Activated naive CD4-positive, alpha-beta T cell treated with anti-CD3 and anti-CD28 coated beads for 36 hours (primary cell): ENCODE measurements around the gene PCLAF. TPM values are rescaled to one million over a fixed set of nuclear protein-coding genes. Genes with fewer than 3 reads are reported as not detected.
"Not testable (repeated sequence)": the region's sequence is repeated elsewhere in the genome, so short reads cannot be mapped to it uniquely, and the experiment has no call there.

ENCODE experiments used
- CTCF ChIA-PET: fragments of 350-600 bp; sonication (Branson Sonifier 250); formaldehyde crosslinking; loops from one replicate; lab custom pipeline; 2021; ENCODE audit warnings: antibody characterized with exemption; lab: Charles Lee
- DNase-seq: peaks from one replicate; pipeline ENCODE4 v3.0.0-alpha.2; 2020
- H3K27ac Mint-ChIP-seq: one replicate; pipeline ENCODE4 v1.8.0; 2021; ENCODE audit warnings: mild to moderate bottlenecking, mixed read lengths
- H3K27me3 Mint-ChIP-seq: one replicate; pipeline ENCODE4 v1.8.0; 2021; ENCODE audit warnings: low read depth, mixed read lengths
- H3K36me3 Mint-ChIP-seq: one replicate; pipeline ENCODE4 v1.8.0; 2021; ENCODE audit warnings: low read depth, mixed read lengths
- H3K4me1 Mint-ChIP-seq: one replicate; pipeline ENCODE4 v1.8.0; 2021; ENCODE audit warnings: low read depth, mixed read lengths
- H3K4me3 Mint-ChIP-seq: one replicate; pipeline ENCODE4 v1.8.0; 2021; ENCODE audit warnings: mild to moderate bottlenecking, moderate library complexity, mixed read lengths
- H3K9me3 Mint-ChIP-seq: one replicate; pipeline ENCODE4 v1.8.0; 2021; ENCODE audit warnings: mixed read lengths
- intact Hi-C: fragments of 100-400 bp; cut with micrococcal nuclease; formaldehyde crosslinking; loops from one replicate; pipeline ENCODE4 v1.15.1; 2023
- total RNA-seq, 2 experiments: library from RNA; stranded (reverse); gene quantifications; one replicate each; pipeline ENCODE4 v1.2.3, GENCODE V29; 2021

The PCLAF gene
- total RNA-seq, 2 experiments from 2014 or later: 117 to 118 TPM

DNA sequence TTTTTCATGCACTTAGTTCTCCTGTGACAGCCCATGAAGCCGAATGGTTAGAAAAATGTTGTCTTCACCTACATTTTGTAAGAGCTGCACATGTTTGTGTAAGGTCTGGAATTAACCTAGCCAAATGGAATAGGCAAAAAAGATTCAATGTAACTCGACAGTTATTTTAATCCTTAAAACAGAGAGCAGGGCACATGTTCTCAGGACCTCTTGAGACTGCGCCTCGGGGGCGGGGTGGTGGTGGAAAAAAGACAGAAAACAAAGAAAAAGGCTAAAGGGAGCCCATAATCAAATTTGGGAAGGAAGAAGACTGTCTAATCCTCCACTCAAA, 24.6 kb downstream of the PCLAF start:
- peaks cover 4% of the 10 kb centered on the region for H3K36me3 Mint-ChIP-seq
- peaks cover 17% of the 10 kb centered on the region for H3K4me1 Mint-ChIP-seq
- CTCF ChIA-PET: interaction anchor here (0.6 kb wide), 1 partner anchor 36 kb away, joined by 3 read pairs; no protein-coding TSS in a partner anchor
- no peaks in the 10 kb centered on the region for H3K9me3 Mint-ChIP-seq
- no peak for DNase-seq
- H3K4me3 Mint-ChIP-seq: peak overlapping the region; percentile 89
- intact Hi-C loops: loop anchor here (1.0 to 10.0 kb wide), 5 partner anchors 25 to 262 kb away; partner anchors contain the start of genes CIAO2A, PCLAF, PPIB and SNX1
- no peaks in the 10 kb centered on the region for H3K27me3 Mint-ChIP-seq
- H3K27ac Mint-ChIP-seq: no peak overlapping the region

DNA sequence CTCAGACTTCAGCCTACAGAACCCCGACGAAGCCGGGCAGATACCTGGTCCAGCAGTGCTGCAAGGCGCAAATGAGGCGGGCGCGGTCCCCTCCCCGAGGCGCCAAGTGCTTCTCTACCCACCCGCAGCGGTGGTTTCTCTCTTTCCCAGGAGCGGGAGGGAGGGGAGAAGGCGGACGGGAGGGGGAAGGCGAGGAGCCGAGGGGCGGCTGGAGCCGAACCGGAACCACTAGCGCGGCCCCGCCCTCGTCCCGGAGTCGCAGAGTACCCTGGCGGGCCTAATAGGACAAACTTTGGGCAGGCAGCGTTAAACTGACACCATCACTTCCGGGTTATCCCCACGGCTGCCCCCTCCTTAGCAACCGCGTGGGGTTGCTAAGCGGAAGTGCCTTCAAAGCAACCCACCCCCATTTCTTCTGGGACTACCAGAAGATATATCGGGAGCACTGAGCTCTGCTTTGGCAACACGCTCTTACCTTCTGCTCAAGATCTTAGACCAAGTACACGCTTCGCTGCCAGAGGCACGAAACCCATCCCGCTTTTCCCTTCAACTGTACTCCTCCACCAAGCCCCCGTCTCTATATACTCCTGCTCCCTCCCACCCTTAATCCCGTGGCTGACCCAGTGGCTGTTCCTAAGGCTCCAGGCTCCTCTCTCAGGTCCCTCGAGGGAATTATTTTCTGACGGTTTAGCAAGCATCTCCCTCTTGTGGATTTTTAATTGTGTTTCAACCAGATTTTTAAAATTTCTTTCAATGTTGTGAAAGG, 25.1 kb downstream of the PCLAF start, which contains the start of gene CSNK1G1:
Gene CSNK1G1, minus strand, starts transcription at position 230 of the 766 bp plus-strand sequence. CDS start 55,674 bp downstream, outside the sequence.
- Mint-ChIP-seq H3K27ac (peak within 1 kb of the TSS; percentile 74), H3K27me3 (no peaks in the 10 kb centered on the region), H3K9me3 (no peaks in the 10 kb centered on the region), H3K4me3 (peak within 1 kb of the TSS; percentile 89), H3K36me3 (peaks cover 2% of the 10 kb centered on the region), H3K4me1 (peaks cover 17% of the 10 kb centered on the region)
- intact Hi-C loops: loop anchor here (1.0 to 10.0 kb wide), 5 partner anchors 25 to 261 kb away; partner anchors contain the start of genes CIAO2A, PCLAF, PPIB and SNX1
- DNase-seq: peak; percentile 88
- CTCF ChIA-PET: interaction anchor here (0.6 kb wide), 1 partner anchor 35 kb away, joined by 3 read pairs; no protein-coding TSS in a partner anchor

DNA sequence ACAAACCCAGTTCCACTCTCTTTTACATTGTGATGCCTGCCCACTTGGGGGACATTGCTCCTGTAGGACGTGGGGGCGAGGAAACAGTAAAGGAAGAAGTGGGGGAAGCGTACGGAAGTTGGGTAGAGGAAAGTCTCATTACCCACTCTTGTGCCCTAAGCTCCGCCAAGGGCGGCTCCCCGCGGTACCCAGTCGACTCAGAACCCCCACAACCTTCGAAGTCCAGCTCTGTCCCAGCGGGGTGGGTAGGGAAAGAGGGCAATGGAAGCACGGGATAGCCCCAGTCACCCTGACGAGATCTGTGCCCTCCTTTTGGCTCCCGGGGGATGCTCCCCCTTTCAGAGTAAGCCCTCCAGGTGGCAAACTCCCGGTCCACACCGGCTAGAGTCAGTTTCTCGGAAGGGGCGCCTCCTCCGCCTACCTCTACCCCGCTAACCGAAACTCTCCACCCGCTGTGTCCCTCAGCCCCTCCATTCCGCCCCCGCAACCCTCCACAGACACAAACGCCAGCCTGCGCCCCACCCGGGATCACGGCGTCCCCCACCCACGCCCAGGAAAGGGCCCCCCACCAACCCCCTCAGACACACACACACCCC, 25.8 kb downstream of the PCLAF start:
- no peaks in the 10 kb centered on the region for H3K9me3 Mint-ChIP-seq
- H3K4me1 Mint-ChIP-seq: peaks cover 17% of the 10 kb centered on the region
- peak overlapping the region; percentile 74 for H3K27ac Mint-ChIP-seq
- CTCF ChIA-PET: no interaction called here
- DNase-seq: peak; percentile 32
- intact Hi-C loops: loop anchor here (10.0 kb wide), 1 partner anchor 261 kb away; the partner anchor contains the start of genes CIAO2A and SNX1
- H3K4me3 Mint-ChIP-seq: peak overlapping the region; percentile 89
- no peaks in the 10 kb centered on the region for H3K27me3 Mint-ChIP-seq
- no peaks in the 10 kb centered on the region for H3K36me3 Mint-ChIP-seq

DNA sequence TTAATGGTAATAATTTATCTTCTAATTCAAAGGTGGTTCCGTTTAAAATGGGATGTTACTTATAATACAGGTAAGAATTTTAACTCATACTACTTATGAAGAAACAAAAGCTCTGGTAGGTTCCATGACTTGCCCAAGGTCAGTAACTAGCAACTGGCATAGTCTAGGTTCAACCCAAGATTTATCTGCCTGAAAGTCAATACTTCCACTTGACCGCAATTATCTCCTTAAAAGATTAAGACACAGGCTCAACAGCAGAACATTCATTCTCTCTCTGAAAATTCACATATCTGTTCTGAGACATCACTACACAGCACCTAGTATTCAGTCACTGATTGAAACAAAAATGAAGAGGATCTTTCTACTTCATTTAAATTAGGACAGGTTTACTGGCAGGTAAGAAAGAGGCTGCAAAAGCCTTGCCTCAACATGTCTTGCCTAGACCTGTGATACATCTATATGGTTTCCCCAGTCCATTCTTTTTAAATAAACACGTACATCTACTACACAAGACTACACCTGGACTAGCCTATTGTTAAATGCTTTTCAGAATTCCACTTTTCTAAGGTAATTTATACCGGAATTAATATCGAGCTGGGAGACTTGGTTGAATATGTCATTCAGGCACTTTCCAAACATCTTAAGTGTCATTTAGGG, 26.4 kb downstream of the PCLAF start:
- Mint-ChIP-seq H3K4me3 (peak overlapping the region; percentile 89), H3K4me1 (peaks cover 17% of the 10 kb centered on the region), H3K27me3 (no peaks in the 10 kb centered on the region), H3K27ac (peak overlapping the region; percentile 74), H3K9me3 (no peaks in the 10 kb centered on the region), H3K36me3 (no peaks in the 10 kb centered on the region)
- no peak for DNase-seq
- CTCF ChIA-PET: no interaction called here
- intact Hi-C loops: loop anchor here (10.0 kb wide), 1 partner anchor 260 kb away; the partner anchor contains the start of genes CIAO2A and SNX1

- intact Hi-C loops: loop anchor here (10.0 kb wide), 1 partner anchor 256 kb away; the partner anchor contains the start of genes CIAO2A and SNX1
- Mint-ChIP-seq H3K27ac (no peak overlapping the region), H3K27me3 (no peaks in the 10 kb centered on the region), H3K4me3 (no peak overlapping the region), H3K36me3 (peaks cover 6% of the 10 kb centered on the region), H3K4me1 (peaks cover 17% of the 10 kb centered on the region), H3K9me3 (no peaks in the 10 kb centered on the region)
- DNase-seq: no peak
- CTCF ChIA-PET: interaction anchor here (1.0 kb wide), 1 partner anchor 90 kb away, joined by 3 read pairs; no protein-coding TSS in a partner anchor
Measured at GRCh38 chr15:64351265-64351664, 30.0 kb downstream of the PCLAF start.

DNA sequence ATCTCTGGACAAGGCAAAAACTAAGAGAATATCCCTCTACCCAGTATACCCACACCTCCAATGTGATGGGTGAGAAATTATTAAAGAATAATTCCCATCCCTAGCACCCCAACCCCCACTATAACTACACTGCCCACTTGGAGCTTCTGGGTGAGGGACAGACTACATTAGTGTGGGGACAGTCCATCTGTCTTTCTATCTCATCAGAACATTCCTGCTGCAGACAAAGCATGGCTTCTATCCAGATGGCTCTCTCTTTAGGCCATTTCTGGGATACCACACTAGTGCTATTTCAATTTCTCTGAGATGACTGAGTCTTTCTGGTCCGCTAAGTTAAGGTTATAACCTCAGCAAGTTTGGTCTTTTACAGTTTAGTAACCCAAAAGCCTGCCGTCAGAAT, 31.9 kb downstream of the PCLAF start:
- no peaks in the 10 kb centered on the region for H3K9me3 Mint-ChIP-seq
- intact Hi-C loops: no loop called here
- no peak overlapping the region for H3K27ac Mint-ChIP-seq
- H3K36me3 Mint-ChIP-seq: peaks cover 6% of the 10 kb centered on the region
- H3K27me3 Mint-ChIP-seq: no peaks in the 10 kb centered on the region
- CTCF ChIA-PET: interaction anchor here (0.8 to 0.9 kb wide), 2 partner anchors 10 to 304 kb away, joined by 3 to 5 read pairs; no protein-coding TSS in a partner anchor
- no peak for DNase-seq
- H3K4me3 Mint-ChIP-seq: no peak overlapping the region
- H3K4me1 Mint-ChIP-seq: peaks cover 14% of the 10 kb centered on the region

DNA sequence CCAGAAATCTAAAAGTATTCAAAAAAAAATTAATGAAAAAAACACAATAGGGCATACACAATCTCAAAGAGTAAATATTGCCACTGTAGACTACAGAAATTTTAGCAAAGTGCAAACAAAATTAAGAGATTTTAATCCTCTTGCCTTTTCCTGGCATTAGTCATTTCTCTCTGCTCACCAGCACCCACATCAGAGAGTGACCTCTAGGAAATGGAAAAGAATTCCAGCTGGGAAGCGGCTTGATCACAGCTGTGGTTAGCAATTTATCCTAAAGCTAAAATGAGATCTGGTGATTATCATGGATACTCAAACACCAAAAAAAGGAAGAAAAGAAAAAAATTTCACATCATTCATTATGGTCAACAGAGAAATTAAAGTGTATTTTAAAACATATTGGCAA, 32.8 kb downstream of the PCLAF start:
- CTCF ChIA-PET: no interaction called here
- Mint-ChIP-seq H3K4me3 (no peak overlapping the region), H3K27me3 (no peaks in the 10 kb centered on the region), H3K27ac (no peak overlapping the region), H3K9me3 (no peaks in the 10 kb centered on the region), H3K4me1 (peaks cover 15% of the 10 kb centered on the region), H3K36me3 (peaks cover 6% of the 10 kb centered on the region)
- DNase-seq: no peak
- intact Hi-C loops: no loop called here

DNA sequence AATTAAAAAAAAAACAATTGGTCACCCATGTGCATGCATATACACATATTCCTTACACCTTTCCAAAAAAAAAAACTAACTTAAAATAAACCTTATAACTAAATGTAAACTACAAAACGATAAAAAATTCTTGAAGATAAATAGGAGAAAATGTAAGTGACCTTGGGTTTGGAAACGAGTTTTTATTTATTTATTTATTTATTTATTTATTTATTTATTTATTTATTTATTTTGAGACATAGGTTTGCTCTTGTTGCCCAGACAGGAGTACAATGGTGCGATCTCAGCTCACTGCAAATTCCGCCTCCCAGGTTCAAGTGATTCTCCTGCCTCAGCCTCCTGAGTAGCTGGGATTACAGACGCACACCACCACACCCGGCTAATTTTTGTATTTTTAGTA, 35.0 kb downstream of the PCLAF start:
- H3K4me1 Mint-ChIP-seq: peaks cover 19% of the 10 kb centered on the region
- H3K4me3 Mint-ChIP-seq, H3K27me3 Mint-ChIP-seq, H3K9me3 Mint-ChIP-seq, intact Hi-C loops, H3K27ac Mint-ChIP-seq, CTCF ChIA-PET, H3K36me3 Mint-ChIP-seq, DNase-seq: not testable (repeated sequence)

- Mint-ChIP-seq H3K4me1 (peaks cover 19% of the 10 kb centered on the region), H3K27me3 (no peaks in the 10 kb centered on the region)
Measured at GRCh38 chr15:64344651-64345294, 36.5 kb downstream of the PCLAF start.

DNA sequence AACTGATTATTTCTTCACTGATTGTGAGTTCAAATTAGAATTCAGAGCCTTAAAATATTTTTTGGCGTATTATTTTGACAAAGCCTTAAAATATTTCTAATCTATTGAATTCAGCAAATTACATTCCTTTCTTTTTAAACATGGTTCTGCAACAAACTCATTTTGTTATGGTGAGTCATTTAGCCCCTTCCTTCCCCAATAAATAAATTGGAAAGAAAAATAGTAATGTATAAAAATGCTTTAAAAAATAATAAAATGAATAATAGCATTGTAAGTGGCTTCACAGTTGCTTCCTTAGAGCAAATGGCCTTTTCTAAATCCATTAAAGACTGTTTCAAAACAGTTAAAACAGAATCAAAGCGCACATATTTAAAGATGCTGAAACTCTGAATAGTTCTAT, 37.4 kb downstream of the PCLAF start:
- intact Hi-C loops: no loop called here
- no peak for DNase-seq
- Mint-ChIP-seq H3K4me3 (no peak overlapping the region), H3K27me3 (no peaks in the 10 kb centered on the region), H3K4me1 (peaks cover 17% of the 10 kb centered on the region), H3K36me3 (peaks cover 6% of the 10 kb centered on the region), H3K9me3 (no peaks in the 10 kb centered on the region), H3K27ac (no peak overlapping the region)
- CTCF ChIA-PET: no interaction called here

More at GRCh38 chr15:64344651-64345294, 36.5 kb downstream of the PCLAF start:
- Mint-ChIP-seq H3K4me3 (no peak overlapping the region), H3K9me3 (no peaks in the 10 kb centered on the region), H3K36me3 (peaks cover 6% of the 10 kb centered on the region), H3K27ac (no peak overlapping the region)
- CTCF ChIA-PET: interaction anchor here (0.5 to 1.3 kb wide), 2 partner anchors 14 to 475 kb away, joined by 3 to 4 read pairs; no protein-coding TSS in a partner anchor
- no peak for DNase-seq
- intact Hi-C loops: no loop called here

DNA sequence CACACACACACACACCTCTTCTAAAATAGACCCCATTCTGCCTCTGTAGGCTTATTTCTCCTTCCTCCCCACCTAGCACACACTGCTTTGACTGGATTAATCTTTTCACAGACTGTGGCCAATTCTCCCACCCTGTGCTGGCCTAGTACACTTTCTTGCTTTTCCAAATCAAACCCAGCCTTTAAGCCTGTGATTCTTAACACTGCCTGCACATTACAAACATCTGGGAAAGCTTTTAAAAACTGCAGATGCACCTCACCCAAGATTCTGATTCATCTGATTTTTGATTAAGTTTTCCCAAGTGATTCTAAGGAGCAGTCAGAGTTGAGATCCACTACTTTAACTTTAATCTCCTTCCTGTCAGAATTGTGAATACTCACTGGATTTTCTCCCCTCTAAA, 38.0 kb downstream of the PCLAF start:
- peaks cover 15% of the 10 kb centered on the region for H3K4me1 Mint-ChIP-seq
- H3K9me3 Mint-ChIP-seq: no peaks in the 10 kb centered on the region
- no peak for DNase-seq
- no peaks in the 10 kb centered on the region for H3K27me3 Mint-ChIP-seq
- CTCF ChIA-PET: no interaction called here
- no peak overlapping the region for H3K27ac Mint-ChIP-seq
- H3K36me3 Mint-ChIP-seq: peaks cover 3% of the 10 kb centered on the region
- intact Hi-C loops: no loop called here
- no peak overlapping the region for H3K4me3 Mint-ChIP-seq
